ENCODE data around the gene SMIM38. TPM values are rescaled to one million over a fixed set of nuclear protein-coding genes. Genes with fewer than 3 reads are reported as not detected.

The SMIM38 gene
- total RNA-seq, 1 donor from 2014 or later: not detected

- no peak overlapping the region for H3K4me3 Mint-ChIP-seq (ENCODE audit: unreplicated experiment)
- Histone ChIP-seq H3K4me3 (ENCODE audit: insufficient read depth, low read depth, low read length) (no peak overlapping the region), H3K4me2 (ENCODE audit: low read length) (no peak overlapping the region), H3K27me3 (ENCODE audit: insufficient read depth, low read length) (no peaks in the 10 kb centered on the region), H3K9ac (ENCODE audit: low read length) (no peak overlapping the region), H3K4me1 (ENCODE audit: insufficient read depth, low read length) (peaks cover 34% of the 10 kb centered on the region), H2AFZ (ENCODE audit: low read depth, low read length) (no peak overlapping the region), H4K20me1 (ENCODE audit: insufficient read depth, low read length) (no peaks in the 10 kb centered on the region), H3K27ac (ENCODE audit: low read depth, low read length) (no peak overlapping the region), H3K9me3 (ENCODE audit: insufficient read depth, low read depth, low read length) (peaks cover 3% of the 10 kb centered on the region), H3K79me2 (ENCODE audit: insufficient read depth, low read length) (no peaks in the 10 kb centered on the region), H3K36me3 (ENCODE audit: insufficient read depth, low read length) (no peaks in the 10 kb centered on the region)
- no peaks in the 10 kb centered on the region for H3K36me3 Mint-ChIP-seq (ENCODE audit: low read depth, unreplicated experiment)
- DNase-seq (ENCODE audit: low read depth) (no peak), FAIRE-seq (no peak)
- no peak overlapping the region for H3K27ac Mint-ChIP-seq (ENCODE audit: unreplicated experiment)
- peaks cover 4% of the 10 kb centered on the region for H3K9me3 Mint-ChIP-seq (ENCODE audit: unreplicated experiment)
- H3K27me3 Mint-ChIP-seq (ENCODE audit: low read depth, unreplicated experiment): peaks cover 30% of the 10 kb centered on the region
- peaks cover 2% of the 10 kb centered on the region for H3K4me1 Mint-ChIP-seq (ENCODE audit: low read depth, unreplicated experiment)
- TF ChIP-seq, protein P1, sequence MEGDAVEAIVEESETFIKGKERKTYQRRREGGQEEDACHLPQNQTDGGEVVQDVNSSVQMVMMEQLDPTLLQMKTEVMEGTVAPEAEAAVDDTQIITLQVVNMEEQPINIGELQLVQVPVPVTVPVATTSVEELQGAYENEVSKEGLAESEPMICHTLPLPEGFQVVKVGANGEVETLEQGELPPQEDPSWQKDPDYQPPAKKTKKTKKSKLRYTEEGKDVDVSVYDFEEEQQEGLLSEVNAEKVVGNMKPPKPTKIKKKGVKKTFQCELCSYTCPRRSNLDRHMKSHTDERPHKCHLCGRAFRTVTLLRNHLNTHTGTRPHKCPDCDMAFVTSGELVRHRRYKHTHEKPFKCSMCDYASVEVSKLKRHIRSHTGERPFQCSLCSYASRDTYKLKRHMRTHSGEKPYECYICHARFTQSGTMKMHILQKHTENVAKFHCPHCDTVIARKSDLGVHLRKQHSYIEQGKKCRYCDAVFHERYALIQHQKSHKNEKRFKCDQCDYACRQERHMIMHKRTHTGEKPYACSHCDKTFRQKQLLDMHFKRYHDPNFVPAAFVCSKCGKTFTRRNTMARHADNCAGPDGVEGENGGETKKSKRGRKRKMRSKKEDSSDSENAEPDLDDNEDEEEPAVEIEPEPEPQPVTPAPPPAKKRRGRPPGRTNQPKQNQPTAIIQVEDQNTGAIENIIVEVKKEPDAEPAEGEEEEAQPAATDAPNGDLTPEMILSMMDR (IDR thresholded peaks at IDR 0.05; ENCODE audit: insufficient read depth, low read depth, low read length): no peak
- no peak for TF ChIP-seq EZH2 (IDR thresholded peaks at IDR 0.05; ENCODE audit: insufficient read depth, low read length)
Measured at GRCh38 chr11:69154211-69154913, 1.4 kb upstream of the SMIM38 start.

DNA sequence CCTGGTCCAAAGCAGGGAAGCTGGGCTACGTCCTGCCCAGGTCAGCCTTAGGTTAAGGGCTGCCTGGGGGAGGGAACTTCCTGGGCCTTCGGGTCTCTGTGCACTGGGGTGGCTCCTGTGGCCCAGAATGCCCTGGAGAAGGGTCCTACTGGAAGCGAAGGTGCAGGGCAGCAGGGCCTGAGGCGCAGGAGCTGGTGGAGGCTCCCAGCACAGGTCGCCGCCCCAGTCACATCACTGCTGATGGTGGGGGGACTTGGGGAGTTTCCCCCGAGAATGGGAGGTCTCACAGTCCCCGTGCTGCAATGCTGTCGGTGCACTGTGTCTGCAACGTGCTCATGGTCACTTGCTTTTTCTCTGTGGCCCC, 815 bp upstream of the SMIM38 start:
- Histone ChIP-seq H3K4me2 (ENCODE audit: low read length) (no peak overlapping the region), H3K9me3 (ENCODE audit: insufficient read depth, low read depth, low read length) (peaks cover 2% of the 10 kb centered on the region), H4K20me1 (ENCODE audit: insufficient read depth, low read length) (no peaks in the 10 kb centered on the region), H3K36me3 (ENCODE audit: insufficient read depth, low read length) (no peaks in the 10 kb centered on the region), H2AFZ (ENCODE audit: low read depth, low read length) (no peak overlapping the region), H3K9ac (ENCODE audit: low read length) (no peak overlapping the region), H3K27me3 (ENCODE audit: insufficient read depth, low read length) (no peaks in the 10 kb centered on the region), H3K4me3 (ENCODE audit: insufficient read depth, low read depth, low read length) (no peak overlapping the region), H3K4me1 (ENCODE audit: insufficient read depth, low read length) (peaks cover 34% of the 10 kb centered on the region), H3K27ac (ENCODE audit: low read depth, low read length) (no peak overlapping the region), H3K79me2 (ENCODE audit: insufficient read depth, low read length) (no peaks in the 10 kb centered on the region)
- no peaks in the 10 kb centered on the region for H3K36me3 Mint-ChIP-seq (ENCODE audit: low read depth, unreplicated experiment)
- peaks cover 4% of the 10 kb centered on the region for H3K9me3 Mint-ChIP-seq (ENCODE audit: unreplicated experiment)
- DNase-seq (ENCODE audit: low read depth): no peak
- peaks cover 2% of the 10 kb centered on the region for H3K4me1 Mint-ChIP-seq (ENCODE audit: low read depth, unreplicated experiment)
- TF ChIP-seq, protein P1 (IDR thresholded peaks at IDR 0.05; ENCODE audit: insufficient read depth, low read depth, low read length): no peak
- no peak for TF ChIP-seq EZH2 (IDR thresholded peaks at IDR 0.05; ENCODE audit: insufficient read depth, low read length)
- no peak overlapping the region for H3K4me3 Mint-ChIP-seq (ENCODE audit: unreplicated experiment)
- FAIRE-seq: no peak
- no peak overlapping the region for H3K27ac Mint-ChIP-seq (ENCODE audit: unreplicated experiment)
- H3K27me3 Mint-ChIP-seq (ENCODE audit: low read depth, unreplicated experiment): peaks cover 36% of the 10 kb centered on the region

- H2AFZ ChIP-seq (ENCODE audit: low read depth, low read length): no peak overlapping the region
- H3K79me2 ChIP-seq (ENCODE audit: insufficient read depth, low read length): no peaks in the 10 kb centered on the region
- H3K27me3 ChIP-seq (ENCODE audit: insufficient read depth, low read length): no peaks in the 10 kb centered on the region
- Mint-ChIP-seq H3K27ac (ENCODE audit: unreplicated experiment) (no peak overlapping the region), H3K9me3 (ENCODE audit: unreplicated experiment) (no peaks in the 10 kb centered on the region), H3K4me1 (ENCODE audit: low read depth, unreplicated experiment) (peaks cover 2% of the 10 kb centered on the region), H3K27me3 (ENCODE audit: low read depth, unreplicated experiment) (peaks cover 40% of the 10 kb centered on the region), H3K36me3 (ENCODE audit: low read depth, unreplicated experiment) (no peaks in the 10 kb centered on the region), H3K4me3 (ENCODE audit: unreplicated experiment) (no peak overlapping the region)
- no peak overlapping the region for H3K4me2 ChIP-seq (ENCODE audit: low read length)
- no peak overlapping the region for H3K27ac ChIP-seq (ENCODE audit: low read depth, low read length)
- DNase-seq (ENCODE audit: low read depth) (no peak), FAIRE-seq (no peak)
- no peak for TF ChIP-seq EZH2 (IDR thresholded peaks at IDR 0.05; ENCODE audit: insufficient read depth, low read length)
- no peaks in the 10 kb centered on the region for H3K9me3 ChIP-seq (ENCODE audit: insufficient read depth, low read depth, low read length)
- H3K9ac ChIP-seq (ENCODE audit: low read length): no peak overlapping the region
- no peaks in the 10 kb centered on the region for H4K20me1 ChIP-seq (ENCODE audit: insufficient read depth, low read length)
- H3K36me3 ChIP-seq (ENCODE audit: insufficient read depth, low read length): no peaks in the 10 kb centered on the region
- H3K4me1 ChIP-seq (ENCODE audit: insufficient read depth, low read length): peaks cover 34% of the 10 kb centered on the region
- H3K4me3 ChIP-seq (ENCODE audit: insufficient read depth, low read depth, low read length): no peak overlapping the region
Measured at GRCh38 chr11:69156235-69156639, 502 bp downstream of the SMIM38 start.
